Stimulated activated CD8-positive, alpha-beta memory T cell treated with anti-CD3 and anti-CD28 coated beads, Interleukin-12 subunit alpha, Interleukin-12 subunit beta, amount 100 ng/mL, for 4 hours (primary cell): ENCODE measurements around the gene UACA.

Source experiments
- DNase-seq: peaks from one replicate; pipeline ENCODE4 v3.0.0-alpha.2; 2020; ENCODE audit warnings: low read depth

The UACA gene

GRCh38 chr15:70712271-70712670 lies 51.1 kb downstream of the UACA start:
- no peak for DNase-seq

- no peak for DNase-seq
Observed at GRCh38 chr15:70710714-70711113, 52.6 kb downstream of the UACA start.

GRCh38 chr15:70708839-70709238 lies 54.5 kb downstream of the UACA start:
- DNase-seq: no peak

GRCh38 chr15:70707686-70708300 lies 55.6 kb downstream of the UACA start:
- no peak for DNase-seq

GRCh38 chr15:70704731-70705130 lies 58.6 kb downstream of the UACA start:
- no peak for DNase-seq

DNA sequence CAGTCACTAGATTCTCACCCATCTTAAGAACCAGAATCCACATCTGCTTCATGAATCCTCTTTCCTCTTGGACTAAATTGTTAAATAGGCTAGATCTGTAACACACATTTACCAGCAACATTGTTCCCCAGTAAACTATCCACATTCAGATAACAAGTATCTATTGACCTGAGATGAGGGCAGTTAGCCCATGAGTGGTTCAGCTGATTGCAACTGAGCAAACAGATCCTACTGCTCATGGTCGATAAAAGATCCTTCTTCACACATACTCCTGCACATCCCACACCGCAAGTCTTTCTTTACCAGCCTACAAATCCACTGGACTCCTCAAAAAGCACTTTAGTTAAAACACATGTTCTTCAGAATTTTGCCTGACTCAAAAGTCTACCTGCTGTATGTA lies 59.2 kb downstream of the UACA start:
- no peak for DNase-seq

DNA sequence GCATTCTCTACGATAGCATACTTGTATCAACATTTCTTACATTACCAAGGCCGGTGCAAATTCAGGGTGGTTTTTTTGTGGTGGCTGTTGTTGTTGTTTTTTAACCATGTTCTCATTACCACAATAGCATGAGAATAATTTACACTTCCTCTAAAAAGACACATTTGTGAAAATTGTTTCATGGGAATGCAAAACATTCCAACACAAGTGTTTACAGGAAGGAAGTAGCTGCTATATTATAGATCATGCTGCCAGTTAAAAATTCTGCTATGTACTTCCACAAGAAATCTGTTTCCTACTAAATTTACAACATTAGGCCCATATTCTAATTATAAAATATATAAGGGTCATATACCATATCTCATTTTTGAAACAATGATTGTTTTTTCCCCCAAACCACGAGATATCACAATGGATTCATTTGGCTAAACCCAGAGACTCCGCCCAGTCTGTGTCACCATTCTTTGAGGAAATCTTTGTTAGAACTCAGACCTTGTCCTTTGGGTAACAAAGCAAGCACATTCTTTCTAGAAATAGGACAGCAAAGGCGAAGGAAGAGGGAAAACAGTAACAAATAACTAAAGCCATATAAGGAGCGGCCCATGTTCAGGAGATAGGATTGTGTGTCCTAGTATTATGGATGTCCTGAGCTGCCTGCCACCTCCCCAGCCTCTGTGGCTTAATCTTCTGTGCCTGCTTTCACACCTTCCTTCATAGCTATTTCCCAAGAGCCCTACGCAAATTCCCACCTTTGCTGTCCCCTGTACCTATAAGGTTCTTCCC lies 60.1 kb downstream of the UACA start:
- no peak for DNase-seq

DNA sequence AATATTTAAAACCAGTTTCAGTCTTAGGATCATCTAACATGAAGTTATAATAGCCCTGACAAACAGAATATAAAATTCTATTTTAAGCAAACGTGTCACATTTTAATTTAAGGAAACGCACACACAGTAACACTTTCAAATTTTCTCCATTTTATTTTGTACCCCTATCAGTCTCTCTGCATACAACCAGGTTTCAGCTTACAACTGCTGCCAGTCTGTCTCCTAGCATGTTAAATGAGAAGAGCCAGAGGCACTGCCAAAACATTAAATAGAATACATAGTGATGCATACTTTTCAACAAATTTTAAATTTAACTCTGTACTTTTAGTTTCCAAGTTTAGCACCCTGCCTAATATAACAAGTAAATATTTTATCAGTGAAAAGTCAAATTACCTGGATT lies 60.8 kb downstream of the UACA start:
- DNase-seq: no peak

- DNase-seq: no peak
Observed at GRCh38 chr15:70701891-70702568, 61.3 kb downstream of the UACA start.

DNA sequence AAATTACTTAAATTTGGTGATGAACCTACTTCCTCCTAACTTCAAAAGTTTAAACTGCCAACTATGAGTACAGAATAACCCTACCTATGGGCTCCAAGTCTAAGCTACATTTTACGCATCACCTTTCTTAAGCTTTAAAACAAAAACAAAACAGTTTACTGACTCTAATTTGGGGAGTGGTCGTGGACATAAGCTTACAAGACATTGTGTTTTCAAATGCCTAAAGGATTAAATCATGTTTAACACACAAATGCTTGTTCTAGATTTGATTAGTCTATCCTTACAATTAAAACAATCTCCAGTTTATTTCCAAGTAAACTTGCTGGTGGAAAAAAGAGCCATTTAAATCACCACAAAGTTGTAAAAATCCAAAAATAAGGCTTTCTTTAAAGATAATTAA lies 62.2 kb downstream of the UACA start:
- no peak for DNase-seq

DNA sequence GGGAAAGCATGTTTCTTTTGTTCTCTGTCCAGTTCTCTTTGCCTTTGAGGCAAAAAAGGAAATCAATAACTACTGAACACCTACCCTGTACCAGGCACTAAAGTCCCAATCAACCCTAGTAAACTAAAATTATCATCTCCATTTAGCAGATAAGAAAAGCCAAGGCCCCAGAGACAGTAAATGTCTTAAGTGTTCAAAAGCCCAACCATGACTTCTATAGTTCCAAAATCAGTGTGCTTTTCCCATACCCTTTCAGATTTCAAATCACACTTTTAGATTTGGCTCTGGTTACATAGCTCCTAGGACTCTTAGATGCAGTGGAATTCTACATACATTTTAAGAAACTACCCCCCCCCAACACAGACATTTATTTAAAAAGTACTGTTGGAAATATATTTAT lies 63.5 kb downstream of the UACA start:
- no peak for DNase-seq

GRCh38 chr15:70698836-70699390 lies 64.4 kb downstream of the UACA start:
- no peak for DNase-seq

GRCh38 chr15:70698426-70698825 lies 64.9 kb downstream of the UACA start:
- no peak for DNase-seq

DNA sequence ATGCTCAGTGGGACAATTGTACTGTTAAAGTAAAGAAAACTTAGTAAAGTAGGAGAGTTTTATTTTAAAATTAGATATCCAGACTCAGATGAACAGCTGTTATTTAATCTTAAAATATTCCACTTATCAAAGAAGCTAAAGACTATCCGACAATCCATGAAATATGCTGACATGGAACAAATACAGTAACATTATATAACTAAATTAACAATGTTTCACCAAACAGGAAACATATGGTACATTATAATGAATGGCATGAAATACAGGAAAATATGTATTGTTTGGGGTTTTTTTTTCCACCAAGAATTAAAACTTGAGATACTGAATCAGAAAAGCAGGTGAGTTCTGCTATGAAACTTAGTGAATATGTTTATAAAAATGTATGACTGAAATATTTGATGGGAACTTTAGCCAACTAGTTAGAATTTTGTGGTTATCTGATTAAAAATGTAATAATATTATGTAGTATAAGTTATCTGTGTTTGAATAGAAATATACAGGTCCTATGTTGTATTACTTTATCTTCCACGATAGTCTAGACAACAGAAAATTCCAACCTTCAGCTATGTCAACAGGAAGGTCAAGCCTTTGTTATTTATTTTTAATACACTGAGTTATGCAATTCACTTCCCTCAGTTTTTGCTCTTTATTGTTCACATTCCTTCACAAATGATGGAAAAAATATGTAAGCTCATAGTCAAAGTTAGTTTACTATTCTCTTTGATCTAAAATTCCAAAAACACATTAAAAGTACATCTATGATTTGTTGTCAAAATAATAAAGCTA lies 72.7 kb downstream of the UACA start:
- DNase-seq: no peak

DNA sequence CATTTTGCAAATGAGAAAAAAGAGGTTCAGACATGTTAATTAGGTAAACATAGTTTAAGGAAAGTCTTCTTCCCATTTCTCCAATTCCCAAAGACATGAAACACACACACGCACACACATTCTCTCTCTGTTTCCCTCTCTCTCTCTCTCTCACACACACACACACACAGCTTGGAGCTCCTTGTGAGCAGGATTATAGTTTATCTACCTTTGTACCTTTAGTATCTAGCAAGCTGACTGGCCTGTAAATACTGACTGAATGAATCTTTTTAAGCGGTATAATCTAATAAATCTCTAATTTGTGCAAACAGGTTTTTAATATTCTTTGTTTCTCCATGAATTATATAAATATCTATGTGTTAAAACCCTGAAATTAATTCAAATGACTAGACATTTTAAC lies 73.3 kb downstream of the UACA start:
- DNase-seq: no peak

DNA sequence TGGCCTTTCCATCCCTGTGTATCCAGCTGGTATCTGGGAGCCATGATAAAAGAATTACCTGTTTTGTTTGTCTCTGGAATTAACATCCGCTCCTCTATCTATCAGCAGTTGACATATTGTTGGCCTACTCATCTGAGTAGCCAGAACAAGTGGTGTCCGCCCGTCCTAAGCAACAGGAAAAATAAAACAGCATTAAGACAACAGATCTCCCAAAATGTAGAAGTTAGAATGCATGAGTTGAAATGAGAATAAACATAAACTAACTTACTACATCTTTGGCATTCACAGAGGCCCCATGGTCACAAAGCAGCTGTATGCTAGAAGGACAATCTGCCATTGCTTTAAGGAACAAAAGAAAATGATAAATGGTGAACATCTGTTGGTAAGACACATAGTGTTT lies 75.9 kb downstream of the UACA start:
- DNase-seq: no peak

GRCh38 chr15:70680817-70681216 lies 82.5 kb downstream of the UACA start:
- DNase-seq: no peak

- DNase-seq: no peak
Observed at GRCh38 chr15:70679919-70680231, 83.5 kb downstream of the UACA start.

DNA sequence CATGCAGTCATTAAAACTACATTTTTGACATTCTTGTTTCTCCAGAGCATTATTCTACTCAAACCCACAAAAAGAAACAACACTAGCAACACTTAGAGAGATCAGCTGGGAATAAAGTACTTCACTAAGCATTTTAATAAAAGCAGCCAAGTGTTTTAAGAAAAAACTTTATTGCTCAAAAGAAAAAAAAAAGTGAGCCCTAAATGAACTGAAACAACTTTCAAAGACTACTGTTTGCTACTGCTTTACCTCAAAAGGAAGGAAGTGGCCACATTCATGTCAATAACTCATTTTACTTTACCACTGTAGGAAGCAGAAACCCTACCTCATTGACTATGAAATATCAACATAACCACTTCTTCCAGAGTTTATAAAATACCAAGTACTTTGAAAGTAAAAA lies 91.3 kb downstream of the UACA start:
- DNase-seq: no peak

DNA sequence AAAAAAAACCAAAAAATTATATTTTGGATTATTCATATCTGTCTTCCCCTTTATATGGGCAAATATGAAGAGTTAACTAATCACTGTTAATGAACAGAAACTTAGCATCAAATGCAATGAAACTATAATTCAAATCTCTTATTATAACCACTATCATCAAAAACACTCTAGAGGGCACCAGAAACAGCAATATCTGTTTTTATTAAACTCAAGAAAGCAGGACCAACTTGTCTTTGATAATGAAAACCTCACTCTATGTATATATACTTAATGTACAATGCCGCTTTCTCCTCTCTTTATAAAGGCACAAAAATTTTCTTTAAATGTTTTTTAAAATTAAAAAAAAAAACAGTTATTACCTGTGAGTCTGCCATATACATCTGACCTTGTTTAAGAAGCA lies 92.7 kb downstream of the UACA start:
- DNase-seq: no peak

GRCh38 chr15:70669966-70670658 lies 93.2 kb downstream of the UACA start:
- no peak for DNase-seq
